ENCODE results near the gene PAX5. TPM values are rescaled to one million over a fixed set of nuclear protein-coding genes. Genes with fewer than 3 reads are reported as not detected.

PAX5 gene
- total RNA-seq, 2 donors from 2014 or later, result 0.52 TPM; not detected in 1

DNA sequence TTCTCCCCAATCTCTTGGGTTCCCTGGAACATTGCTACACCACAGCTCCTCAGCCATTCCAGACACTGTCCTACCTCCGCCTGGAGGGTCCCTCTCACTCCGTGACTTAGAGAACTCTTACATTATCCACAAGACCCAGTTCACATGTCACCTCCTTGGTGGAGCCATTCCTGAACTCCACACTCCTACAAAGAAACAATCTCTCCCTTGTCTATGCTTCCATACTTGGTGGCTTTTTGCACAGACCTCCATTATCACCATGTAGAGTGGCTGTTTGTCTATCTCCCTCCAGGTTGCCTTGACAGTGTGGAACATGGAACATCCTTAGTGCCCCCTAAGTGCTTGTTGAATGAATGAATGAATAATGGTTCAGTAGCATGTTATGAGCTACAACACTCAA lies 105.9 kb downstream of the PAX5 start:
- intact Hi-C loops (cut with DNase I), result no loop called here
- DNase-seq (no peak), ATAC-seq (no peak)
- Histone ChIP-seq H3K4me3 (no peak overlapping the region), H3K27me3 (no peaks in the 10 kb centered on the region), H3K4me1 (no peaks in the 10 kb centered on the region), H3K27ac (no peak overlapping the region), H3K36me3 (replicated peaks in 1 of 2; ENCODE audit: insufficient read depth in 1 of 2, low read depth in 2 of 2) (no peaks in the 10 kb centered on the region), H3K9me3 (no peaks in the 10 kb centered on the region)
- WGBS, 2 donors, result 95 to 98% methylated on average over 2 of the region's 2 CpGs
- TF ChIP-seq CTCF (IDR thresholded peaks at IDR 0.05), result no peak
- no peak for TF ChIP-seq POLR2A (IDR thresholded peaks at IDR 0.05)

GRCh38 chr9:36924757-36925432 lies 109.2 kb downstream of the PAX5 start:
- TF ChIP-seq CTCF (IDR thresholded peaks at IDR 0.05), result no peak
- TF ChIP-seq POLR2A (IDR thresholded peaks at IDR 0.05), result no peak
- ATAC-seq, result no peak
- H3K36me3 ChIP-seq (replicated peaks in 1 of 2; ENCODE audit: insufficient read depth in 1 of 2, low read depth in 2 of 2), result no peaks in the 10 kb centered on the region

DNA sequence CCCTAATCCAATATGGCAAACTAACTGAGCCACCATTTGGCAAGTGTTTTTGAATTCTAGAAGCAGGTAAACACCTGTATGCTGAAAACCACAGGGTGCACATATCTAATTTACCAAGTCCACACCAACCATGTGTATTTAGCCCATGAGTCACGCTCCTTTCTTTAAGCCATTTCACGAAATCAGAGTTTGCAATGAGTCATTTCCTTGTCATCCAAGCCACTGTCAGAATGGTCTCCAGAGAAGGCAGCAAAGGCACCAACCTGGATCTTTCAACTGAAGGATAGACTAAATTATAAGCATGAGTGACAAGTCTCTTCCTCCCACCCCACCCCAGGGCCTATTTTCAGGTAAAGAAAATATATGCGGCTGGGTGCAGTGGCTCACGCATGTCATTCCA lies 110.0 kb downstream of the PAX5 start:
- intact Hi-C loops (cut with DNase I), result no loop called here
- Histone ChIP-seq H3K36me3 (replicated peaks in 1 of 2; ENCODE audit: insufficient read depth in 1 of 2, low read depth in 2 of 2) (no peaks in the 10 kb centered on the region), H3K27me3 (no peaks in the 10 kb centered on the region), H3K4me1 (no peaks in the 10 kb centered on the region), H3K4me3 (no peak overlapping the region), H3K9me3 (no peaks in the 10 kb centered on the region), H3K27ac (peak overlapping the region in 1 of 4 donors; percentile 48)
- TF ChIP-seq POLR2A (IDR thresholded peaks at IDR 0.05) (no peak), CTCF (IDR thresholded peaks at IDR 0.05) (no peak)
- DNase-seq, result peak in 2 of 4 donors; percentile 8 to 45
- WGBS, 2 donors, result 58 to 71% methylated on average over 4 of the region's 4 CpGs
- no peak for ATAC-seq

More at GRCh38 chr9:36924757-36925432, 109.2 kb downstream of the PAX5 start:
- Histone ChIP-seq H3K4me3 (no peak overlapping the region), H3K4me1 (no peaks in the 10 kb centered on the region), H3K27me3 (no peaks in the 10 kb centered on the region), H3K9me3 (no peaks in the 10 kb centered on the region), H3K27ac (no peak overlapping the region)
- intact Hi-C loops (cut with DNase I), result no loop called here
- 50 to 51% methylated on average over 4 of the region's 4 CpGs for WGBS, 2 donors
- DNase-seq, result no peak

- no peaks in the 10 kb centered on the region for H3K36me3 ChIP-seq (replicated peaks in 1 of 2; ENCODE audit: insufficient read depth in 1 of 2, low read depth in 2 of 2)
- H3K27me3 ChIP-seq, result no peaks in the 10 kb centered on the region
- WGBS, 2 donors, result 56 to 74% methylated on average over 7 of the region's 7 CpGs
- peaks cover 0 to 3% (median 0%) of the 10 kb centered on the region in 3 donors for H3K9me3 ChIP-seq
- TF ChIP-seq CTCF (IDR thresholded peaks at IDR 0.05) (no peak), POLR2A (IDR thresholded peaks at IDR 0.05) (no peak)
- peak in 2 of 4 donors; percentile 12 to 72 for DNase-seq
- no peak for ATAC-seq
- peak overlapping the region in 1 of 4 donors; percentile 48 for H3K27ac ChIP-seq
- intact Hi-C loops (cut with DNase I), result no loop called here
- H3K4me1 ChIP-seq, result no peaks in the 10 kb centered on the region
- H3K4me3 ChIP-seq, result no peak overlapping the region
Measured at GRCh38 chr9:36923025-36923625, 110.9 kb downstream of the PAX5 start.
